ENCODE results near the gene SLN. TPM values are rescaled to one million over a fixed set of nuclear protein-coding genes. Genes with fewer than 3 reads are reported as not detected.

Gene SLN
- polyA plus RNA-seq, 1 experiment = not detected

DNA sequence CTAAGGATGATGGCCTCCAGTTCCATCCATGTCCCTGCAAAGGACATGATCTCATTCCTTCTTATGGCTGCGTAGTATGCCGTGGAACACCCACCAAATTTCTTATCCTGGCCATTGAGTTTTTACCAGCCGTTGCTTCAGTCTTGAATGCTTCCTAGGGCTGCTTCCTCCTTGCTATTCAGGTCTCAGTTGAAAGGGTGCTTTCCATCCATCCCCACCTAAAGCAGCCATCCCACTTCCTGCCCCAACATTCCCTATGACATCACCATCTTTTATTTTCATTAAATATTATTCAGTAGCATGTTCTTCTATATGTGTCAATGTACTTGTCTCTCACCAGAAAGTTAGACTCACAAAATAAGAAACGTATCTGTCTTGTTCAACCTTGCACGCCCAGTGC lies 40.7 kb upstream of the SLN start:
- Histone ChIP-seq H3K36me3 (ENCODE audit: control insufficient read depth, insufficient read depth, low read length) (no peaks in the 10 kb centered on the region), H3K27me3 (ENCODE audit: control insufficient read depth, insufficient read depth, low read length) (no peaks in the 10 kb centered on the region; the same call in 1 of the 2 replicates), H3K4me3 (ENCODE audit: low read depth, low read length) (no peak overlapping the region)
- POLR2A ChIA-PET = no interaction called here
- CTCF ChIA-PET = interaction anchor here (1.0 kb wide), 1 partner anchor 12 kb away, joined by 4 read pairs; no protein-coding TSS in a partner anchor
- no peak for DNase-seq (ENCODE audit: low read depth)
- no peak for TF ChIP-seq CTCF (IDR thresholded peaks at IDR 0.05; ENCODE audit: insufficient read depth, low read depth, low read length)

DNA sequence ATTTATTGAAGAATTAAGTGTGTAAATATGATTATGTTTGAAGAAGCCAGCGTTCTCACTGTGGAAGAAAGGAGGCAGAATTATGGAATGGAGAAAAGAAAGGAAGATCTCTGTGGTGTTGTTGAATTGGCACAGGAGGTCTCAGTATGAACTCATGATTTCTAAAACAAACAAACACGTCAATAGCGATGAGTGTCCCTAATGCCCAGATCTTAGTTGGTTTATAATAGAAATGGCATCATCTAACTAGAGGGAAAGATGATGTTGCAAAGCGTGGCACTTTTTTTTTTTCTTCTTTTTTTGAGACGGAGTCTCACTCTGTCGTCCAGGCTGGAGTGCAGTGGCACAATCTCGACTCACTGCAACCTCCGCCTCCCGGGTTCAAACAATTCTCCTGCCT lies 39.2 kb upstream of the SLN start:
- Histone ChIP-seq H3K27me3 (ENCODE audit: control insufficient read depth, insufficient read depth, low read length) (no peaks in the 10 kb centered on the region; the same call in 1 of the 2 replicates), H3K4me3 (ENCODE audit: low read depth, low read length) (no peak overlapping the region), H3K36me3 (ENCODE audit: control insufficient read depth, insufficient read depth, low read length) (no peaks in the 10 kb centered on the region)
- TF ChIP-seq CTCF (IDR thresholded peaks at IDR 0.05; ENCODE audit: insufficient read depth, low read depth, low read length) = no peak
- POLR2A ChIA-PET = no interaction called here
- DNase-seq (ENCODE audit: low read depth) = no peak
- CTCF ChIA-PET = no interaction called here

DNA sequence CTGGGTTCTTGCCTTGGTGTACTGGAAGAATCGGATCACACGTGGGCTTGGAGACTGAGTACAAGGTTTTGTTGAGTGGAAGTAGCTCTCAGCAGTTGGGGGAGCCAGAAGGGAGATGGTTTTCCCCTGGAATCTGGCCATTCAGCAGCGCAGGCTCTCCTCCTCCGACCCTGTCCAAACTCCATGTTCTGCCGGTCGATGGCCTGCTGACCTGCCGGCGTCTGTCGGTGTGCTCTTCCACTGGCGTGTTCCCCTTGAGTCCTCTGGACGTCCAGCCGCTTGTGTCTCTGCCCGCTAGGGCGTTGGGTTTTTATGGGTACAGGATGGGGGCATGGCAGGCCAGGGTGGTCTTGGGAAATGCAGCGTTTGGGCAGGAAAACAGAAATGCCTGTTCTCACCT lies 38.5 kb upstream of the SLN start:
- POLR2A ChIA-PET = no interaction called here
- Histone ChIP-seq H3K36me3 (ENCODE audit: control insufficient read depth, insufficient read depth, low read length) (no peaks in the 10 kb centered on the region), H3K27me3 (ENCODE audit: control insufficient read depth, insufficient read depth, low read length) (no peaks in the 10 kb centered on the region; the same call in 1 of the 2 replicates), H3K4me3 (ENCODE audit: low read depth, low read length) (no peak overlapping the region)
- DNase-seq (ENCODE audit: low read depth) = no peak
- TF ChIP-seq CTCF (IDR thresholded peaks at IDR 0.05; ENCODE audit: insufficient read depth, low read depth, low read length) = no peak
- CTCF ChIA-PET = interaction anchor here (1.1 kb wide), 1 partner anchor 9 kb away, joined by 3 read pairs; no protein-coding TSS in a partner anchor

DNA sequence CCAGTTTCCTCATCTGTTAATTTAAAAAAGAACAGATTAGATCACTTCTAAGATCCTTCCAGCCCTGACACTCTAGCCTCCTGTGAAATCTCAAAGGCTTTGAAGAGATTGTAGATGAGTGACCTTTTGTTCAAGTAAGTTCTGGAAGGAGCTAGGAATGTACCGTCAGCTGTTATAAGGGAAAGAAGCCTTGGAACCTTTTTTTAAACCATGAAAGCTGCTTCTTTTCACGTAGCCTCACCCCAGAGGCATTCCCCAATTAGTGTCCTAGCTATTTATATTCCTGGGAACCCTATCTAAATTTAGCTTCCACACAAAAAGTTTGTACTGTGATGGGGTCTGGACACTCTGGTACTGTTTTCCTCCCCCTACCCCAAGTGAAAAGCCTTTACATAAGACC lies 35.8 kb upstream of the SLN start:
- Histone ChIP-seq H3K36me3 (ENCODE audit: control insufficient read depth, insufficient read depth, low read length) (no peaks in the 10 kb centered on the region), H3K4me3 (ENCODE audit: low read depth, low read length) (no peak overlapping the region), H3K27me3 (ENCODE audit: control insufficient read depth, insufficient read depth, low read length) (no peaks in the 10 kb centered on the region)
- no peak for DNase-seq (ENCODE audit: low read depth)
- ChIA-PET POLR2A (no interaction called here), CTCF (interaction anchor here (1.3 kb wide), 1 partner anchor 198 kb away, joined by 3 read pairs; no protein-coding TSS in a partner anchor)
- no peak for TF ChIP-seq CTCF (IDR thresholded peaks at IDR 0.05; ENCODE audit: insufficient read depth, low read depth, low read length)

- Histone ChIP-seq H3K36me3 (ENCODE audit: control insufficient read depth, insufficient read depth, low read length) (no peaks in the 10 kb centered on the region), H3K4me3 (ENCODE audit: low read depth, low read length) (no peak overlapping the region), H3K27me3 (ENCODE audit: control insufficient read depth, insufficient read depth, low read length) (no peaks in the 10 kb centered on the region)
- DNase-seq (ENCODE audit: low read depth) = no peak
- ChIA-PET CTCF (interaction anchor here (0.8 kb wide), 1 partner anchor 13 kb away, joined by 5 read pairs; no protein-coding TSS in a partner anchor), POLR2A (no interaction called here)
- no peak for TF ChIP-seq CTCF (IDR thresholded peaks at IDR 0.05; ENCODE audit: insufficient read depth, low read depth, low read length)
Measured at GRCh38 chr11:107744736-107745135, 32.9 kb upstream of the SLN start.

Data from BJ (cell line).